CD4-positive, alpha-beta T cell treated with Interleukin-2 at 100 ng/mL for 4 hours (primary cell): ENCODE results near the gene RNF14.

Experiments
- DNase-seq: peaks from one replicate; pipeline ENCODE4 v3.0.0-alpha.2; 2020; ENCODE audit warnings: low spot score

The RNF14 gene

DNA sequence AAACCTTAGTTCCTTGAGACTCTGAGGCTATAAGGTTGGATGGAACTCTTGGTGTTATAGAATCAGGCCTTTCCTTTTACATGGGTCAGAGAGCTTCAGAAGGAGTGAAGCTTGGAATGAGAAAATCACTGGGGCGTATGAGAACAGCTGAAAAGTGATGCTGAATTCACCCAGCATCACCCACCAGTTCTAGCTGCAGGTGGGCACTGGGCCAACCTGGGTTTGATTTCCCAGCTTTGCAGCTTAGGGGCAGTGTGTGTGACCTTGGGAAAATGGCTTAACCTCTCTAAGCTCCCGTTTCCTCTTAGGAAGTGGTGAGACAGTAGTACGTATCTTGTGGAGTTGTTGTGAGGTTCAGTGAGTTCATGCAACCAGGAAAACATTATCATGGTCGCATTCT, 21.6 kb upstream of the RNF14 start:
- DNase-seq: no peak

DNA sequence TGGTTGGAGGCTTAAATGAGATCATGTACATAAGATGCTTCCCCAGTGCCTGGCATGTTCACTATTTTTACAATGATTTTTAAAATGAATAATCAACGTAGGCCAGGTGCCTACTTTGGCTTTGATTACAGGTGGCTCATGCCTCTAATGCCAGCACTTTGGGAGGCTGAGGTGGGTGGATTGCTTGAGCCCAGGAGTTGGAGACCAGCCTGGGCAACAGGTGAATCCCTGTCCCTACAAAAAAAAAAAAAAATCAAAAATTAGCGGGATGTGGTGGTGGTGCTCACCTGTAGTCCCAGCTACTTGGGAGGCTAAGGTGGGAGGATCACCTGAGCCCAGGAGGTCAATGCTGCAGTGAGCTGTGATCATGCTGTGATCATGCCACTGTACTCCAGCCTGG, 20.1 kb upstream of the RNF14 start:
- DNase-seq: no peak

DNA sequence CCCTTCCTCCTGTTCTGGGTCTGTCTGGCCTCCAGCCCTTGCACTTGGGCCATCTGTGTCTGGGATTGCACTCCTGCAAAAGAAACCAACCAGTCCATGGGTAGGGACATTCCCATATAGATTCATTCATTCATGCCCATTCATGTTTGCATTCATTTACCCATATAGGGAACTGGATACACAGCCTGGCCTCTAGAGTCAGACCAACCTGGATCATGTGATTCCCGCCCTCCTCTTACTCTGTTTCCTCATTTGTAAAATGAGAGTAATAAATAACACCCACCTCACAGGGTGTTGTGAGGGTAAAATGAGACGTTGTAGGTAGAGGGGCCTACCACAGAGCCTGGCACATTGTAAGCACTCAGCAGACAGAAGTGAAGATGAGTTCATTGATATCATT, 19.4 kb upstream of the RNF14 start:
- DNase-seq: no peak

DNA sequence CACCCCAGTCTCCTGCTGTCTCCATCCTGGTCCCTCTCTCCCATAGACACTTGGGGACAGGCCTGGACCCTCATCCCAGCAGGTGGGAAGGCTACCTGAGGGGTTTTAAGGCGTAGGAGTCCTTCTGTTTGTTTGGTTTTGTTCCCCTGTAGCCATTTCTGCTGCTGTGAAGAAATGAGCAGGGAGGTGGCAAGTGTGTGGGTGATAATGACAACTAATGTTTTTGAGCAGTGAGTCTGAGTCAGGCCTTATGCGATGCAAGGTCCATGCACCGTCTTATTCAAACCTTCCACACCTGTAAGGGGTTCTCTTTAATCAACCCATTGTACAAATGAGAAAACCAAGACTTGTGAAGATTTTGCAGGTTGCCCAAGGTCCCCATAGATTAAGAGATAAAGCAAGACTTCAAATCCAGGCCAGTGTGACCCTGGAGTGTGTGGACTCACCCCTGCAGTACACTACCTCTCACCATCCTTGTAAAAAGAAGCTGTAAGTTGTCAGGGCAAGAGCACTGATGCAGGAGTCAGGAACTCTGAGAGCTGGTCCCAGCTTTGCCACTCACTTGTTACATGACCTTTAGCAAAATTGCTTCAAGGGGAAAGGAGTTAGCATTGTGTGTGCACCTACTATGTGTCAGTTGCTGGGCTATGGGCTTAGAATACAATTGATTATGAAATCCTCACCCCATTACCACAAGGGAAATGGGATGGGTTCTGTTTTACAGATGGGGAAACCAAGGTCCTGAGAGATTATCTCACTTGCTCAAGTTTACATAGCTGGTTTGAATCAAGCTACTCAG, 18.5 kb upstream of the RNF14 start:
- DNase-seq: no peak

DNA sequence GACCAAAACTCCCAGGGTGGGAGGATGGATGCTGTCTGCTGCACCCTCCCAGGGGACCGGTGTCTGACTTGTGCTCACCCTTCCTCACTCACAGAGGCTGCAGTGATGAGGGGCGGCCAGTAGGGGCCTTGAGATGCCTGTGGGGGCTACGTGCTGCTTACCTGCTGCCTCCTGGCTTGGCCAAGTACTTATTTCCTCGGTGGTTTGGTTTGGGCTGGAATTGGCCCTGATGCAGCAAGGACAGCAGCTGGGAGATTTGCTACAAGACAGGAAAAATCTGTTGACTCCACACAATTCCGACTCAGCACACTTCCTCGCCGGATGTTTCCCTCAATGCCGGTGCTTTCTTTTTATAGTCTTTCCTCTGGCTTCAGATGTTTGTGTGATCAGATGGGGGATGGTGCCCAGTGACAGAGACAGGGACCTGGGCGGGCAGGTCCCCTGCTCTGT, 17.5 kb upstream of the RNF14 start:
- no peak for DNase-seq

DNA sequence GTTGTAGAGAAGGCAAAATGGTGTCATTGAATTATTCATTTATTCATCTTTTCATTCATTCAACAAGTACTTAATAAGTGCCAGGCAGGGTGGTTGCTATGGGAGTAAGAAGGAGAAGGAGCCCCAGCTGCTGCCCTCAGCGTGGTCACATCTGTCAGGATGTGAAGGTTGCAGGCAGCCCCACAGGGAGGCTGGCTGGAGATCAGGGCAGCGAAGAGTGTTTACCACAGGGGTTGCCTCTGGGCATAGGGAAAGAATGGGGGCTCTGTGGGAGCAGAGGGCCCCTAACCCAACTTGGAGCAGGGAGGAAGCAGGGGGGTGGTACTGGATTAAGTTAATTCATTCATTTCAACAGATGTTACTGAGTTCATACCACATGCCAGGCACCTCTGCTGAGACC, 16.9 kb upstream of the RNF14 start:
- no peak for DNase-seq

DNA sequence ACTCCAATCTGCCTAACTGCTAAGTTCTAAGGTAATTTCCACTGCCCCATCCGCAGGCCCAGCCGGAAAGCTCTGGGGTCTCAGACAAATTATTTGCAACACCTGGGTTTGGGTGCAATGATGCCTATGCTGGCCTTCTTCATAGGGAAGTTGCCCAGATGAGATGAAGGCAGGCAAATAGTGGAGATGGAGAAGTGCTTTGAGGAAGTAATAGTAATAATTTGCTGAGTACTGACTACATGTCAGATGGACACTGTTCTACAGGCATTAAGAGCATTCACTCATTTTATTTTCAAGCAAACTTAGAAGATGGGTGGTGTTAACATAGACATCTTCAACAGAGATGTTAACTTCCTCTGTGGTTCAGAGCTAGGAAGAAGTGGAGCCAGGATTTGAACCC, 14.7 kb upstream of the RNF14 start:
- no peak for DNase-seq

DNA sequence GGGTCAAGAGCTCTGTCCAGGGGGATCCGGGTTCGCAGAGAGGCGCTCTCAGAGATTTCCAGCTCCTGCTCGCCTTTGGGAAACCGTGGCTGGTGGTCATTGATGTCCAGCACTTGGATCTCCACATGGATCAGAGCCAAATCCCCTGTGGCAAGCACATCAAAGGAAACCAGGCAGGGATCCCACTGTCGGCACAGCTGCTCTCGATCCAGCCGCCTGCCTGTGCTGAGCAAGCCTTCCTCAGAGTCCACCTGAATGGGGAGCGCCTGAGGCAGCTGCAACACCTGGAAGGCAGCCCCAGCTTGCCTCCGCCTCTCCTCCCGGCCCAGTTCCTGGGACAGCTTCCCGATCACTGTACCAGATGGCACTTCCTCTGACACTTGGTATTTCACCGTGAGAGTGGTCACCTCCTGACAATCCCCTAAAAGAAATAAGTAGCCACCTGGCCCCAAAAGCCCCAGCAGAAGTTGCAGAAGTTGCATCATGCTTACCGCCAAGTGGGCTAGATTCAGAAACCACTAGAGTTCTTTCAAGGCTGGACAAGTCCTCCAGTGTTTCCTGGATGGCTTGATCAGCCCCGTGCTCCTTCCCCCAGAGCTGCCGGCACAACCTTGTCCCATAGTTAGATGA, 11.4 kb upstream of the RNF14 start:
- DNase-seq: no peak

DNA sequence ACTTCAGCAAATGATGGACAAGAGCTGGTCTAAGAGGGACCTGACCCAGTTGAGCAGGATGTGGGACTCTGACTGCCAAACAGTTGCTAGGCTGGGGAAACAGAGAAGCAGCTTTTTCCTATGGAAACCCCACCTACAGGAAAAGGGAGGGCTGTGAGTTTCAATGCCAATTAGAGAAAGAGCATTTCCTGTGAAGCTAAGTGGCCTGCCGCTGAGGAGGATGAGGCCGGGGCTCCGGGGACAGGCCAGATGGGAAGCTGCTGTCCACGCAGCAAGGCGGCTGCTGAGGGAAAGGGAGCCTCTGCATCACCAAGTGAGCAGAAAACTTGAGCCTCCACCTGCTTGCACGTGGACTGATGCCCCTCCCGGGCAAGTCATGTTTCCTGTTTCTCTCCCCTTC, 10.8 kb upstream of the RNF14 start, which contains the start of gene PCDH12:
Gene PCDH12, minus strand, starts transcription at position 90 of the 400 bp plus-strand sequence. CDS start 351 bp downstream, outside the sequence.
- no peak for DNase-seq

DNA sequence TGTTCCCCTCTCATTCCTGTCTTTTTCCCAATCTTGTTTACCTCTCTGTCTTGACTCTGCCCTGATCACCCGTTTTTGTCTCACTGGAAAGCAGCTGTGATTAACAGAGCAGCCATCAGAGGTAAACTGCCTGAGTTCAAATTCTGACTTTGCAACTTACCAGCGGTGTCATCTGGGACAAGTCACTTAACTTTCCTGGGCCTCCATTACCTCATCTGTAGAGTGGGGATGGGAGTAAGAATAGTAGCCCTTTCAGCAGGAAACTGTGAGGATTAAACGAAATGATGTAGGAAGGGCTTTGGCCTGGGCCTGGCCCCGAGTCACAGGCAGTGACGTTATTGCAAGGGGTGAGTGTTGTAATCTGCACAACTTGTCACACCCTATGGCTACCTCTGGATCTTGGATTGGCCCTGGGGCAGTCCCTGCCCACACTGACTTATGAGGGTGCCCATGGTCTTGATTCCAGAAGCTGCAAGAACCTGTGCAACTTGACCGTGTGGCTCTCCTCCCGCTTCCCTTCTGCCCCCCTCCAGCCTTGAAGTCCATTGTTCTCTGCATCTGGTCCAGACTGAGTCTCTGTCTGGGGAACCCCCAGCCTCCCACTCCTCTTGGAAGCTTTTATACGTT, 10.2 kb upstream of the RNF14 start:
- no peak for DNase-seq

DNA sequence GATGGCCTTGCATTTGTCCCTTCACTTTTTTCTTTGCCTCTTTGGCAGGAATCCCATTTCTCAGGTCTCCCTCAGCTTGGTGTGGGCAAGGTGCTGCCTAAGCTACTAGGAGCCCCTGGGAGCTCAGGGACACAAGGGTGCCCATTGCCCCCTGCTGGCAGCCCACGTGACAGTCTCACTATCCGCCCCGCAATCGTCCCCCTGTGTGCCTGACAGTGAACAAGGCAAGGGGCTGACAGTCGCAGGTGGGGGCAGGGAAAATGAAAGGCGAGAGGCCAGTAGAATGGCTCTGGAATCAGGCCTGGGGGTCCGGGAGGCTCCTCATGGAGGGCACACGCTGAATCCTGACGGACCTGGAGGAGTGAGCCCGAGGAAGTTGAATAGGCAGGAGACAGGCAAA, 8.9 kb upstream of the RNF14 start:
- DNase-seq: no peak

DNA sequence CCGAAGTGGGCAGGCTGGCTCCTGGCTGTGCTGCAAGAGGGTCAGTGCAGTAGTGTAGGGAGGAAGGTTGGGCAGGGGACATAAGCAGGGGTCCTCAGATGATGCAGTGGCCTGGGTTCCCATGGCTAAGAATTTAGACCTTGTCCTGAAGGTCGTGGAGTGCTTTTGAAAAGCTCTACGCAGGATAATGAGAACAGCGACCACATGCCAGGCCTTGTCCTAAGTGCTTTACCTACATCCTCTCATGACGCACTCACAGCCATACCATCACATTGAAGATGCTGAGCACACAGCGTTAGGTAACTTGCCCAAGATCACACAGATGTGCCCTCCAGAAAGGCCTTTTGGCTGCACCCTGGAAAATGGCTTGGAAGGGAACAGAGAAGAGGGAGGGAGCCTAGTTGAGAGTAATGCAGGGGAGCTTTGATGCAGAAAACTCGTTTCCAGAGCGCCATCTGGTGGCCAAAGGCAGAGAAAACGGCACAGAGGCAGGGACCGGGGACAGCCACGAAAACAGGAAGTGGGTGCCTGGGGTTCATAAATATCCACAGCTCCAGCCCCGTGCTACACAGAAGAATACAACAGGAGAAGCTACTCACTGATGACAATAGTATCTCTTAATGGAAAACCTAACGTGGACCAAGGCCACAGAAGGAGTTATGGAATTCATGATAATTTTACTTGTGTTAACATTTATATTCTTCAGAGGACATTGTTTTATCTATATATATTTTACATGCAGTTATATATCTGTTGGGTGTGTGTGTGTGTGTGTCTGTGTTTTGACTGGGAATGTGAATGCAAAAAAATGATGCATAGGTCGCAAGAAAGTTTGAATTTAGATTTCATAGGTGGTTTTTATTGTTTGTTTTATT, 8.2 kb upstream of the RNF14 start:
- DNase-seq: peak; percentile 93

DNA sequence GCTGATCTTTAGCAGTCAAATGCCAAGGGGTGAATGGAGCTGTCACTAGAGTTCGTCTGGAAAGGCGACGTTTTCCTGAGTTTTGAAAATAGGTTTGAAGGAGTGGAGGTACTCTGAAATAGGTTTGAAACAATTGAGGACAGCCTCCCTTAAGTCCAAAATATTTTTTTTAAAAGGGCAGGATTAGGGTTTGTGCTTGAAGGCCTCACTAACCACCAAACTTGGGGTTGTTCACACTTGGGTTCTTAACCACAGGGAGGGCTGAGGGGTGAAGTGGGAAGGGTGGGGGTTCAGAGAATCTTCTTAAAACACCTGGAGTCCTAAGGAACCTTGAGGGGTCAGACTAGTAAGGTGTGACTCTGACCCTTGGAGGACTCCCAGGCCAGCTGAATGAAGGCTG, 7.4 kb upstream of the RNF14 start:
- DNase-seq: no peak

DNA sequence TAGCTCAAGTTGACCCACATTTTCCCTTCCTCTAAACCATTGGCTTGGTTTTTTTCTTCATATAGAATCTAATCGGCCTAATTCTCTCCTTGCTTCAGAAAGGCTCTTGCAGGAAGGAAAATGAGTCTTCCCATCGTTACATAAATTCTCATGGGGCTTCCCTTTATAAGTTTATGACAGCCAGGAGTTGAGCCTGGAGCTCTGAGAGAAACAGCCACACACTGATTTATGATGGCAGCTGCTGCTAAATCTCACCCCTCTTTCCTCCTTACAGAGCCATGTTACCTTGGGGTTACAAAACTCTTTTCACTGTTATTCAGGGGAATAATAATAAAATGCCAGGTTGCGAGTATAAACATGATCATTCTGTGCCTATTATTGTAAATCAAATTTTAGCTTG, 5.2 kb upstream of the RNF14 start:
- no peak for DNase-seq

DNA sequence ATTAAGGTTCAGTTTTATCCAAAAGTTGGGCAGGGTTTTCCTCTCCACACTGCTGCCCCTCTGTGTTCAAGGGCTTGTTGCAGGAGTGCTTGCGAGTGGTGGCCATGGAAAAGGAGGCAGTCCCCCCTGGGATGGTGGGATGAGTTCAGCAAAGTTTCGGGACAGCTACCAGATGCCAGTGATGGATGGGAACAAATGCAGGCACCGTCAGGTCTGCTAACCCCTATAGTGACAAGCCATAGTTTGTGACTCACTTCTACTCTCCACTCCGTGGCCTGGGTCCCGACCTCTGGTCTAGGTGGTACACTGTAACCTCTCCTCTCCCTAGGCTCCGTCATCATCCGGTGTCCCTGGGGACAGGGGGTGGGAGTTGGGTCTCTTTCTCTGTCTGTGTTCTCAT, 3.8 kb upstream of the RNF14 start:
- no peak for DNase-seq

DNA sequence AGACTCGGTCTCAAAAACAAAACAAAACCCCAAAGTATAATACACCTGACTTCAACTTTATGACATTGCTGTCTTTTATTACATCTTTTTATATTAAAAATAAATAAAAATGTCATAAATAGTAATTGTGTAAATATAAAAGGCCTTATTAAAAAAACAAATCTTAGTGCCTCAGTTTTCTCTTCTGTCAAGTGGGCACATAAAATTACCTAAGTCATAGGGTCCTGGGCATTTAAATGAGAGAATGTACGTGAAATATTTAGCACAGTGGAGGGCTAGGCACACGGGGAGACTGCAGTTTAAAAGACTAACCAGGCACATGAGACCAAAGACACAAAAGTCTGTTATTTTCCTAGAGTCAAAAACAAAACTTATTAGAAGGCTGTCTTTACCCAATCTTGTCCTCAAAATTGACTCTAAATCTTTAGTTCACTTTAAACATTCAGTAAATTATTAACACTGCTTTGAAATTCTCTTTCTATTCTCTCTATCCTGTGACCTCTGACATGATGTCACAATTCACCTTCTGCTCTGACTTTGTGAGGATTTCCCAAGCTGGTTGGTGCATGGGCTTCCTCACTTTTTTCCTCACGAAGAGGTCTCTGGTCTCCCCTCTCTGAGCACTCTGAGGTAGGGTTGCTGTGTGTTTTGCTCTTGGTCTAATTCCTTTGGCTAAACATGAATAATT, 2.5 kb upstream of the RNF14 start:
- no peak for DNase-seq

DNA sequence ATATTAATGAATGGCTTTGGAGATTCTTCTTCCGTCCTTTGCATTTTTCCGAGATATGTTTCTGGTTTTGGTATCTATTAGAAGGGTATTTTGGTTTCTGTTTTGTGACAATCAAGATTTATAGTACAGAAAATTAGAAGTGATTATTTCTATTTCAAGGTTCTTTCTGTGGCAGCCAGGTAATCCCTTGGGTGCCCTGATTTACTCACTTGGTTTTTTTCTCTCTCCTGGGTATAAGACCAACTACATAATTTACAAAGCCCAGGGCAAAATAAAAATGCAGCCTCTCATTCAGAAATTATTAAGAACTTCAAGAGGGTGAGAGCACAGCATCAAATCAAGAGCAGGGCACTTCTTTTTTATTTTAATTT, 2.0 kb upstream of the RNF14 start:
- no peak for DNase-seq

DNA sequence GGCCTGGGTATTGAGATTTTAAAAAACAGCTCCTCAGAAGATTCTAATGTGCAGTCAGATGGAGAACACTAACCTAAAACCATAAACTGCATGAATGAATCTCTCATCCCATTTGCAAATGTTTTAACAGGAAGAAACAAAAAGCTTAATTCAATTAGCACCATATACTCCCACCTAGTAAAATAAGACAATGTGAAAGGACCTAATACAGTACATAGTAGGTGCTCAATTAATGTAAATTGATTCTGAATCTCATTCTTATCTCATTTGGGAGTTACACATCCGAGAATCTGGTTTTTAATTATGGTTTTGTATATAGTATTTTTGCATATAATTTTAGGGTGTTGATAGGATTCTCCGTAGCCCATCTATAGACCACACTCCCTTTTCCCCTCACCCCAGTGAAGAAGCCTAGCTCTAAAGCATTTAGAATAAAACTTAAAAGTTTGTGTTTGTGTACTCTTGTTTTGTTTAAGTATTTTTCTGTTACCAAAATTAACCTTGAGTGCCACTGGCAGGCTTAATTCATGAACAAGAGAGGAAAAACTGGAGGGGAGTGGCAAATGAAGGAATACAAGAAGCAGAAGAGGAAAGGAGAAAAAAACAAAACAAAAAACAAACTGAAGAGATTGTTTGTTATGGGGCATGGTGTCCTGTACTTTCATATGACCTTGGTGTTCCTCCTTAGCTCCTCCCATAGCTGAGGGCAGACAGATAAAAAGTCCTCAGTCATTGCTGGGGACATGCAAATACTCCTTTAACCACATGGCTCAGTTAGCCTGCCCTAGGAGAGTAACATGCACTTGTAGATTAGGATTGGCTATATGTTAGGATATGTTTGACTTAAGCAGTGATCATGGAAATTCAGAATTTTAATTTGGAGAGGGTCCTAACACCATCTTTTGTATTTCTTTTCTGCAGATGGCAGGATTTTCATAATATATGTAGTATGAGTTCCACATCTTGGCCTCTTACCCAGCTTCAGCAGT, 1.2 kb downstream of the RNF14 start:
- no peak for DNase-seq

DNA sequence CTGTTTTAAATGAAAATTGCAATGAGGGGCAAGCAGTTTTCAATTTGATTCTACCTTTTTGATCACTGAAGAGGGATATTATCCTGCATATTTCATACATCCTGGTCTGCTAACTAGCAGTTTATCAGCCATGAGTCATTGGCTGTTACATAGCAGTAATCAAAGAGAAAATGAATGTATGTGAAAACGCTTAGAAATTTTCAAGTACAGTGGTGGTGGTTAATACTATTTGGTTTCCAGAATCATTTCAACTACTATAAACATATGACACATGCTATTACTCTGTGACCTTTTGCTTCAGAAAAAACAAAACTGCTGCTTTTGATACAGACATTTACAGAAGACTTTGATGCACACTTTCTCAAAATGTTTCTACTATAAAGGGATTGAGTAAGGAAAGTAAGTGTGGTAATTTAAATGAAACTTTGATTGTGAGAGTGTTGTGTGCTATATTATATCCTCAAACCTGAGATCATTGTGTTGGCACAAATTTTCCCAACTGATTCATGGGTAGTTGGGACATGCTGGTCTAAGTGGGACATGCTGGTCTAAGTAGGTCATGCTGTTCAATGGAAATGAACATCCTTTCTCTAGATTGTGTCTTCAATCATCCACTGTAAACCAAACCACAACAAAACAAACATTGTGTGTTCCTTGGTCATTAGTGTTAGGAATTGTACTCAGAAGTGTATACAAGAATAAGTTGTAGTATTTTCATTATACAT, 5.1 kb downstream of the RNF14 start:
- peak; percentile 27 for DNase-seq

DNA sequence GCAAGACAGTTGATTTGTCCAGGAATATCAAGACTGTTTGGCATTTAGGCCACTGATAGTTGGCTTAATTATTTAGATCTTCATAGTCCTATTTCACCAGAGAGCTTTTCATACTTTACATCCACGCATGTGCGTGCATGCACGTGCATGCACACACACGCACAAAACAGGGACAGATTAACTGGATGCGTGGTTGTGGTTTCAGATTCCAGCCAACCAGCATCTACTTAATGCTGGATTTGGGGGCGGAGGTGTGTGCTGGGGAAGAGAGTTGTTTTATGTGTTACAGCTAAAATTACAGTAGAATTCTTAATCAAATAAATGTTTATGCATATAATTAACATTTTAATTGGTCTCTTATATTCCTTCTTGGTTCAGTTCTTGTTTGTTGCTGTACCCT, 7.3 kb downstream of the RNF14 start:
- DNase-seq: no peak
